ENCODE measurements around the gene ELOVL3.

Gene ELOVL3

DNA sequence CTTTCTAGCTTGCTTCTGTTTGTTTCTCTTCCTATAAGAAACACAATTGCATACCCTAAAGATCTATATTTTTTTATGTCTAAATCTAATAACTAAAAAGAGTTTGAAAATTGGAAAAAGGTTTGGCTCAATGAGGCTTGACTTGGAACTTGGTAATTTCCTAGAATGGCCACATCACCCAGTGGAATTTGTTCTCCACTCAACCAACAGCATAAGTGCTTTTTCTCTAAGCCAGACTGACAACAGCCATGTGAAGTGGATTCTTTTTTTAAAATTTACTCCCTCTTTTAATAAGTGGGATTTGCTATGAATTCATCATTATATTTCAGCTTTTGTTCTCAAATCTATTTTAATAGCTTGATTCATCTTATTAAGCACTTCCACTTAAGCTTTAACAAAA lies 53.0 kb downstream of the ELOVL3 start:
- ChIA-PET POLR2A (no interaction called here), CTCF (interaction anchor here (0.8 to 1.8 kb wide), 5 partner anchors 8 to 109 kb away, joined by 3 to 5 read pairs (median 5); no protein-coding TSS in a partner anchor)
- no peak for DNase-seq (ENCODE audit: low read depth, low spot score)
- TF ChIP-seq, protein P1, sequence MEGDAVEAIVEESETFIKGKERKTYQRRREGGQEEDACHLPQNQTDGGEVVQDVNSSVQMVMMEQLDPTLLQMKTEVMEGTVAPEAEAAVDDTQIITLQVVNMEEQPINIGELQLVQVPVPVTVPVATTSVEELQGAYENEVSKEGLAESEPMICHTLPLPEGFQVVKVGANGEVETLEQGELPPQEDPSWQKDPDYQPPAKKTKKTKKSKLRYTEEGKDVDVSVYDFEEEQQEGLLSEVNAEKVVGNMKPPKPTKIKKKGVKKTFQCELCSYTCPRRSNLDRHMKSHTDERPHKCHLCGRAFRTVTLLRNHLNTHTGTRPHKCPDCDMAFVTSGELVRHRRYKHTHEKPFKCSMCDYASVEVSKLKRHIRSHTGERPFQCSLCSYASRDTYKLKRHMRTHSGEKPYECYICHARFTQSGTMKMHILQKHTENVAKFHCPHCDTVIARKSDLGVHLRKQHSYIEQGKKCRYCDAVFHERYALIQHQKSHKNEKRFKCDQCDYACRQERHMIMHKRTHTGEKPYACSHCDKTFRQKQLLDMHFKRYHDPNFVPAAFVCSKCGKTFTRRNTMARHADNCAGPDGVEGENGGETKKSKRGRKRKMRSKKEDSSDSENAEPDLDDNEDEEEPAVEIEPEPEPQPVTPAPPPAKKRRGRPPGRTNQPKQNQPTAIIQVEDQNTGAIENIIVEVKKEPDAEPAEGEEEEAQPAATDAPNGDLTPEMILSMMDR (IDR thresholded peaks at IDR 0.05; ENCODE audit: insufficient read depth, low read length, missing control alignments) = no peak
- no peak overlapping the region for H3K4me3 ChIP-seq (ENCODE audit: low read depth, low read length)
